CD4-positive, alpha-beta T cell treated with Interleukin-15 for 1 hour (primary cell): ENCODE data around the gene CGB8.
"Not testable (repeated sequence)": the region's sequence is repeated elsewhere in the genome, so short reads cannot be mapped to it uniquely, and the experiment has no call there.

Source experiments
- DNase-seq: peaks from one replicate; pipeline ENCODE4 v3.0.0-alpha.2; 2020

CGB8 gene

DNA sequence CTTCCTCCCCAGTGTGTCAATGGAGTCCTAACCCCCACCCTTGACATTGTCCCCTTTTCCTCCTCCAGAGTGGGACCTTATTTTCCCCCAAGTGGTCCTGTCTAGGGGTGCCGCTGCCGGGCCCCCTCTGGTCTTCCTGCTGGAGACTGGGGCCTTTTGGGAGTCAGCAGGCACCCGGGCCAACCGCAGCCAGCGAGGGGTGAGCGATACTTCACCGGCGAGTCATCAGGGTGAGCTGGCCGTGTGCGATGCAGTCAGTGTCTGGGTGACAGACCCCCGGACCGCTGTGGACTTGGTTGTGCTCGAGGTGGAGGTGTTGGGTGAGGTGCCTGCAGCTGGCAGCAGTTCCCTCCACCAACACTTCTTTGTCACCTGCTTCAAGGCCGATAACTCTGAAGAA is 19.2 kb downstream of the CGB8 start:
- not testable (repeated sequence) for DNase-seq

DNA sequence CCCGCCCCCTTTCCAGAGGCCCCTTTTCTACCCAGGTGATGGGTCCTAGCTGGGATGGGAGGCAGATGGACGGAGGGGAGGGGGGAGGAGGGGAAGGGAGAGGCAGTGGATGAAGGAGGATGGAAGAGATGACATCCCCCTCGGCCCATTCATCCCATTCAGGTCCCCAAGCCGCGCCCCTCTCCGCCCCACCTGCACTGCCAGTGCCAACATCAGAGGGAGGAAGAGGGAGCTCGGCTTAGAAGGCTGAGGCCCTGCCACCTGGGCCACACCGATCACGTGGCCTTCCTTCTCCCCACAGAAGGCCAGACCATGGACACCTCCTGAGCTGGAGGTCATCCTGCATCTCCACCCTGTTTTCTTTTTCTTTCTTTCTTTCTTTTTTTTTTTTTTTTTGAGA is 20.2 kb downstream of the CGB8 start:
- DNase-seq: not testable (repeated sequence)

DNA sequence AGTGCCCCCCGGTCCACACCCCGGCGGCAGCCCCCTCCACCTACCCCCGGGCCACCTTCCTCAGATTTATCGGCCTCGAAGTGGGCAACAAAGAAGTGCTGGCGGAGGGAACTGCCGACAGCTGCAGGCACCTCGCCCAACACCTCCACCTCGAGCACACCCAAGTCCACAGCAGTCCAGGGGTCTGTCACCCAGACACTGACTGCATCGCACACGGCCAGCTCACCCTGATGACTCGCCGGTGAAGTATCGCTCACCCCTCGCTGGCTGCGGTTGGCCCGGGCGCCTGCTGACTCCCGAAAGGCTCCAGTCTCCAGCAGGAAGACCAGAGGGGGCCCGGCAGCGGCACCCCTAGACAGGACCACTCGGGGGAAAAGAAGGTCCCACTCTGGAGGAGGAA is 23.3 kb downstream of the CGB8 start:
- DNase-seq: not testable (repeated sequence)

- DNase-seq: not testable (repeated sequence)
These were observed 23.8 kb downstream of the CGB8 start for GRCh38 chr19:49025088-49025487.

- not testable (repeated sequence) for DNase-seq
These were observed 24.7 kb downstream of the CGB8 start, which contains the start of gene CGB3 for GRCh38 chr19:49024233-49024632. CGB3 (minus strand) TSS chr19:49024333; CDS start chr19:49023971, 362 bp downstream.

GRCh38 chr19:49022116-49022515 is 26.8 kb downstream of the CGB8 start:
- no peak for DNase-seq

DNA sequence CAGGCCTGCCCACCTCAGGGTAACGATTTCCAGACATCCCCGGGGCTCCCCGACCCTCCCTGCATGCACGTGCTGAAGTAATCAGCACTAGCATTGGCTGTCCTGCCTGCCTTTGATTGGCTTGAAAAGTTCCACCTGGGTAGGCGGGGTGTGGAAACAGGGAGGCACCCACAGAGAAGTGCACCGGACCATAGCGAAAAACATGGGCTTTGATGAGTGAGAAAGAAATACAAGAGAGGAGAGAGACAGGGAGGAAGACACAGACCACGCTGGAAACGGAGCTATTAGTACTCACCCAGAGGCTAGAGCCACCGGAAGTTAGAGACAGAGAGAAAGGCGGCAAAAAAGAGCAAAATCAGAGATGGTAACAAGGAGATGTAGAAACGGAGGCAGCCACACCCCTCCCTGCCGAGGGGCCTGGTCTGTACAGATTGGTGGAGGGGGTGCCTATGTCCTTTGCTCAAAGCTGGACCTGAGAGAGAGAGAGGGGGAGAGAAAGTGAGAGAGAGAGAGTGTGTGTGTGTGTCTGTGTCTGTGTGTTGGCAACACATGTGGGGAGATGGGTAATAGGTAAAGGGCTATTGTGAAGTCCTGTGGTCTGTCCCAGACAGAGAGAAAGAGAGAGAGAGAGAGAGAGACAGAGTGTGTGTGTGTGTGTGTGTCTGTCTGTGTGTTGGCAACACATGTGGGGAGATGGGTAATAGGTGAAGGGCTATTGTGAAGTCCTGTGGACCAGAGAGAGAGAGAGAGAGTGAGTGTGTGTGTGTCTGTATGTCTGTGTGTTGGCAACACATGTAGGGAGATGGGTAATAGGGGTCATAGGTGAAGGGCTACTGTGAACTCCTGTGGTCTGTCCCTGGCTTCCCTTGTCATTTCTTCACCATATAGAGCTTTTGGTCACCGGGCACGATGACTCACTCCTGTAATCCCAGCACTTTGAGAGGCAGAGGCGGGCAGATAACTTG is 27.7 kb downstream of the CGB8 start:
- DNase-seq: no peak

DNA sequence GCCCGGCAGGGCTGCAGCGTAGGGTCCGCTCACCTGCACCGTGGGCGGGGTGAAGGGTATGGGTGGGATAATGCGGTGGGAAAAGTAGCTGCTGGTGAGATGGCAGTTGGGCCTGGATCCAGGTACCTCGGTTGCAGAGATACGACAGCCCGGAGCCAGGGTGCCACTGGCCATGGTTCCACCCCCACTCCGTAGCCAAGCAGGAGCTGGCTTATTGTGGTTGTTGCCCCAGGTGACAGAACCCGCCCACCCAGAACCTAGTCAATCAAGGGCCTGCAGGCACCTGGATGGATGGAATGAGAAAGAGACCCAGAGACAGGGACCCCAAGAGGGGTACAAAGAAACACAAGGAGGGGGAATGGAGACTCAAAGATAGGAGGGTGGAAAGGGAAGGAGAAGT is 28.6 kb downstream of the CGB8 start:
- no peak for DNase-seq

DNA sequence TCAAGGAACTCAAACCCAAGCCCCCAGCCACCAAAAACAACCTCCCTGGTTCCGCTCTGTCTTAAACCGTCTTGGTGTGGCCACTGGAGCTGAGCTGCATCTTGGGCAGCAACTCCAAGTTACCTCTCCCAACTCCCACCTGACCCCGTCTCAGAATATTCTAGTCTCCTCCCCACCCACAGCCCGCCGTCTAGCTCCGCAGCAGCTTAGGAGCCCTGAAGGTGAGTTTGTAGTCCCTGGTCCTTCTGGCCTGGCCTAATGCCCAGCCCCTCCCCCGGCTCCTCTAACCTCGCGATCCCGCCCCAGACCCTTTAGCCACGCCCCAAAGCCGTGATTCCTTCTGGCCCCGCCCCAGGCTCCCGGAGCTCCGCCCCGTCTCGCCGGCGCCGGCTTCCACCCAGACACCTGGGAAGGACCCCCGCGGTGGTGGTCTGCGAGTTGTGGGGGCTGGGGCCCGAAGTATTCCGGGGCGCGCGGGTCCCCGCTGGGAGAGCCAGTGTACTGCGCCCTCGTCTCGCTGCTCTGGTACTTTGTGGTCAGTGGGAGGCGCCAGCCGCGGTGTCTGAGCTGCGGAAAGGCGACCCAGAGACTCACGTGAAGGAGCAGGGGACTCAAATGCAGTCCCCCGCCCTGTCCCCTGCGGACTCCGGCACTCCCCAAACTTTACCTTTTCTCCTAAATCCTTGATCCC is 29.5 kb downstream of the CGB8 start:
- DNase-seq: peak; percentile 68

GRCh38 chr19:49018388-49019241 is 30.3 kb downstream of the CGB8 start:
- DNase-seq: not testable (repeated sequence)

- peak; percentile 74 for DNase-seq
These were observed 31.1 kb downstream of the CGB8 start for GRCh38 chr19:49017666-49018351.

DNA sequence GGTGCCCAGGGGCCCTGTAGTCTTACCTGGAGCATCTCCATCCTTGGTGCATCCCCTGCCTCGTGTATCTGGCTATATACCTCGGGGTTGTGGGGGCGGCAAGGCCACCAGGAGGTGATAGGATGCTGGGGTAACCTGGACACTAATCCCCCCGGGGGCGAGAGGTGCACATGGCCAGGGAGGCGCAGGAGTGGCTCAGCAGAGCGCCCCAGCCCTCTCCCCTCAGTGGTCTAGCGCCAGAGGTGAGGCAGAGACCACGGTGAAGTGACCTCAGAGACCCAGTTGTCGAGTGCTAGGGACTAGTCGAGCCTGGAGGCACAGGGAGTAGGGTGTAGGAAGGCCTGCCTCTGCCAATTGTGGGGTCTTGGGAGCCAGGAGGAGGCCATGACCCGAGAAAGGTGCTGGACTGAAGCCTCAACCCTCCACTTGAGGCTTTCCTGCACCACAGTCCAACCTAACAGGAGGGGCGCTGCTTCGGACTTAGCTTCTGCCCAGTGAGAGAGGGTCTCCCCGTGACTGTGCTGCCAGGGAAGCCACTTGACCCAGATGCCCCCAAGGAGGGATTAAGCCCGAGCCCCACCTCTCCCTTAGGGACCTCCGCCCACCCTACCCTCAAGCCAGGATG is 31.8 kb downstream of the CGB8 start, which contains the start of gene LHB:
LHB (minus strand) TSS at position 51 of the 625 bp plus-strand sequence; CDS start at position 41, 10 bp downstream.
- DNase-seq: no peak

GRCh38 chr19:49016067-49016839 is 32.7 kb downstream of the CGB8 start:
- no peak for DNase-seq

DNA sequence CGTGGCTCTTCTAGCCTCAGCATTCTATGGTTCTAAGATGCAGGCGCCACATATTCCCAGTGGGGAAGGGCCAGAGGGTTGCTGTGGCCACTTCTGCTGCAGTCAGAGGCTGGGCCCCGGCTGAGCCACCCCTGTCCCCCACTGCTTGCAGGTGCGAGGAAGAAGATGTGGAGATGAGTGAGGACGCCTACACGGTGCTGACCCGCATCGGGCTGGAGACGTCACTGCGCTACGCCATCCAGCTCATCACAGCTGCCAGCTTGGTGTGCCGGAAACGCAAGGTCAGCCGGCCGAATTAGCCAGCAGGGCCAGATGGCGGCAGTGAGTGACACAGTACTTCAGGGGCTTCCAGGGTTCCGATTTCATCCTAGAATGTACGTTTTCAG is 34.0 kb downstream of the CGB8 start:
- no peak for DNase-seq

DNA sequence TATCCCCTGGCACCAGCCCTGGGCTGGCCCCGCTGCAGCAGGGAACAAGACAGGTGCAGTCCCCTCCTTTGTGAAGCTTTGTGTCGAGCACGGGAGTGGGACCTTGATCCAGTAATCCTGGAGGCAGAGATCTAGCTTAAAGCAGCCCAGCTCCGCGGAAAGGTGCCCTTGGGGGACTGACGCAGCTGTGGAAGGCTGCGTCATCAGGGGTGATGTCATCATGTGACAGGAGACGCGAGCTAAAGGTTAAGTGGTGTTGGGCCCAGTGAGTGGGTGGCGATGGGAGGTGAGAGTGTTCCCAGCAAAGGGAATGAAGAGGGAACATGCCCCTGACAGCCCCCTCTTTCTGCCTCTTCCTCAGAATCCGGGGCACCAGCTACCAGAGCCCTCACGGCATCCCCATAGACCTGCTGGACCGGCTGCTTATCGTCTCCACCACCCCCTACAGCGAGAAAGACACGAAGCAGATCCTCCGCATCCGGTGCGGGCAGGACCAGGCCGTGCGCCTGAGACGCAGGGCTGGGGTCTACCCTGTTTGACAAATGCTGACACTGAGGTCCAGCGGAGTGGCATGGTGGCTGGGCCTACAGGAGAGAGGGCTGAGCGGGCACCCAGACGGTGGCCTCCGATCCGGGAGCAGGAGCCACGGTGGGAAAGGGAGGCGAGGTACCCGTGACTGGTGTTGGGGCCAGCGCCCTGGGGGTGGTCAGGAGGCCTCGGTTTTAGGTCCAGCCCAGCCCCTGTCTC is 34.6 kb downstream of the CGB8 start:
- no peak for DNase-seq

DNA sequence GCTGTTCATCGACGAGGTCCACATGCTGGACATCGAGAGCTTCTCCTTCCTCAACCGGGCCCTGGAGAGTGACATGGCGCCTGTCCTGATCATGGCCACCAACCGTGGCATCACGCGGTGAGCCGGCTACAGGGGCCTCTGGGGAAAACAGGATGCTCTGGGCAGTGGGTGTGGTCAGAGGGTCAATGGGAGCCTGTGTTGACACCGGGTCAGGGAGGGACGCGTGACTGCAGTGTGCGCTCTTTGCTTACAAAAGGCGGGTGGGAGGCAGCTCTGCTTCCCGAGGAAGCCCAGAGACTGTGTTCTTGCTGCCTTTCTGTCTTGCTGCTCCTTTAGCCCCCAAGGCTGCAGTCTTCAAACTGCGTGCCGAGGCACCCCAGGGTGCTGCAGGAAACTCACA is 37.7 kb downstream of the CGB8 start:
- DNase-seq: no peak

DNA sequence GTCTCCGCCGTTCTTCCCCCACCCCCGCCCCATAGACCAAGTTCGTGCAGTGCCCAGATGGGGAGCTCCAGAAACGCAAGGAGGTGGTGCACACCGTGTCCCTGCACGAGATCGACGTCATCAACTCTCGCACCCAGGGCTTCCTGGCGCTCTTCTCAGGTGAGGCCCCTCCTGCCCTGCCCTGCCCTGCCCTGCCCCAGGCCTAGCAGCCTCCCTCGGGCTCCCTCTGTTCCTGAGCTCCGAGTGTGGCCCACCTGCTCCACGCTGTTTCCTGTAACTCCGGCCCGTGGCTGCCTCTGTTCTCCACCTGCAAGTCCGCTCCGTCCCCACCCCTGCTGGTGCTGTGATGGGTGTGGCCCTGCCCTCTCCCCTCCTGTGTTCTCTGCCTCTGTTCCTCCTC is 38.5 kb downstream of the CGB8 start:
- no peak for DNase-seq

DNA sequence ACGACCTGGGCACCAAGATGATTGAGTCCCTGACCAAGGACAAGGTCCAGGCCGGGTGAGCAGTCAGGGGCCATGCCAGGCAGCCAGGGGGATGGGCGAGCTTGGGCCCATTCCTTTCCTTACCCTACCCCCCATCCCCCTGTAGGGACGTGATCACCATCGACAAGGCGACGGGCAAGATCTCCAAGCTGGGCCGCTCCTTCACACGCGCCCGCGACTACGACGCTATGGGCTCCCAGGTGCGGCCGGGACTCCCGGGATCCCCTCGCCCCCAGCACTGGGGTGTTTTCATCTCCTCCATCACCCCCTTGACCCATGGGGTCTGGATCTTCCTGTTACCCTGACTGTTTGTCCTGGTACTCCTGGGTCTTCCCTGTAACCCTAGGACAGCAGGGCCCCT is 39.1 kb downstream of the CGB8 start:
- DNase-seq: no peak

DNA sequence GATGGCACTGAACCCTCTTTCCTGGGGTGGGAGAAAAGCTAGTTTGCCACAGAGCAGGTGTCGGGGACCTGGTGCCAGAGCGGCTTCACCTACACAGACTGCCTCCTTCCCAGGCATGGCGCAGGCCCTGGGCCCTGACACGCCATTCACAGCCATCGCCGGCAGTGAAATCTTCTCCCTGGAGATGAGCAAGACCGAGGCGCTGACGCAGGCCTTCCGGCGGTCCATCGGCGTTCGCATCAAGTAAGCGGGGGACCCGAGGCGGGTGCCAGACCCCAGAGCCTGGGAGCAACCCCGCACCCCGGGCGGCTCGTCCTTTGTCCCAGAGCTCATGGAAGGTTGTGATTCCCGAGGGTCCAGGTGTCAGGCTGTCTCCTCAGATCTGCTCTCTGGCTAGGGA is 42.0 kb downstream of the CGB8 start:
- no peak for DNase-seq

- DNase-seq: no peak
These were observed 43.8 kb downstream of the CGB8 start for GRCh38 chr19:49004964-49005614.
